Liver (tissue), 9 donors: ENCODE results near the gene HSPBAP1. TPM values are rescaled to one million over a fixed set of nuclear protein-coding genes. Genes with fewer than 3 reads are reported as not detected.

Experiments
- DNase-seq: peaks from one replicate; pipeline ENCODE4 v3.0.0-alpha.2; 2017; ENCODE audit warnings: low spot score
- H3K27ac ChIP-seq, 2 donors: one replicate each; pipeline ENCODE4 v1.7.0; 2013; ENCODE audit warnings: inconsistent platforms in 2 of 2, low read length in 2 of 2, control low read depth in 1 of 2, low read depth in 1 of 2, mild to moderate bottlenecking in 1 of 2
- H3K27me3 ChIP-seq, 4 donors: one replicate each; pipeline versions ENCODE4 v1.6.1 to v1.7.0; 2013; ENCODE audit warnings: low read length in 3 of 4, inconsistent platforms in 1 of 4, mild to moderate bottlenecking in 1 of 4, moderate library complexity in 1 of 4; ENCODE audit not compliant: control insufficient read depth in 4 of 4, insufficient read depth in 4 of 4
- H3K36me3 ChIP-seq, 4 donors: one replicate each; pipeline versions ENCODE4 v1.6.1 to v1.7.0; 2013; ENCODE audit warnings: low read length in 3 of 4, mild to moderate bottlenecking in 3 of 4, low read depth in 1 of 4, moderate library complexity in 1 of 4; ENCODE audit not compliant: control insufficient read depth in 4 of 4, insufficient read depth in 3 of 4
- H3K4me1 ChIP-seq, 4 donors: one replicate each; pipeline versions ENCODE4 v1.6.1 to v1.7.0; 2013; ENCODE audit warnings: low read length in 3 of 4, mild to moderate bottlenecking in 3 of 4, moderate library complexity in 1 of 4; ENCODE audit not compliant: control insufficient read depth in 4 of 4, insufficient read depth in 4 of 4
- H3K4me3 ChIP-seq, 3 donors: one replicate each; pipeline versions ENCODE4 v1.6.1 to v1.7.0; 2013; ENCODE audit warnings: low read length in 3 of 3, control low read depth in 1 of 3, low read depth in 1 of 3, mild to moderate bottlenecking in 1 of 3
- H3K9ac ChIP-seq, 2 donors: one replicate each; pipeline ENCODE4 v1.7.0; 2013; ENCODE audit warnings: low read length in 2 of 2, mild to moderate bottlenecking in 2 of 2, moderate library complexity in 2 of 2, control low read depth in 1 of 2, low read depth in 1 of 2
- H3K9me3 ChIP-seq, 4 donors: one replicate each; pipeline versions ENCODE4 v1.6.1 to v1.7.0; 2013; ENCODE audit warnings: low read length in 3 of 4; ENCODE audit not compliant: control insufficient read depth in 4 of 4
- EGR1 ChIP-seq, 2 donors: IDR thresholded peaks; 2 replicates each; pipeline ENCODE4 v1.6.1; 2016 to 2018; ENCODE audit warnings: antibody characterized with exemption in 2 of 2, low read depth in 2 of 2
- FOXA1 ChIP-seq: IDR thresholded peaks from 2 replicates; pipeline ENCODE4 v1.6.1; 2016; ENCODE audit warnings: antibody characterized with exemption
- FOXA2 ChIP-seq: IDR thresholded peaks from 2 replicates; pipeline ENCODE4 v1.6.1; 2016; ENCODE audit warnings: antibody characterized with exemption
- GABPA ChIP-seq, 2 donors: IDR thresholded peaks in 1 of 2; conservative IDR thresholded peaks in 1 of 2; 2 replicates each; pipeline ENCODE4 v1.6.1; 2016; ENCODE audit warnings: antibody characterized with exemption in 2 of 2, mild to moderate bottlenecking in 1 of 2, moderate library complexity in 1 of 2
- HNF4A ChIP-seq, 2 donors: conservative IDR thresholded peaks; 2 replicates each; pipeline ENCODE4 v1.6.1; 2016; ENCODE audit warnings: antibody characterized with exemption in 2 of 2, mild to moderate bottlenecking in 2 of 2
- HNF4G ChIP-seq: IDR thresholded peaks from 2 replicates; pipeline ENCODE4 v1.6.1; 2016; ENCODE audit warnings: antibody characterized with exemption
- JUND ChIP-seq, 2 donors: IDR thresholded peaks; 2 replicates each; pipeline ENCODE4 v1.6.1; 2016; ENCODE audit warnings: antibody characterized with exemption in 2 of 2
- MAX ChIP-seq: IDR thresholded peaks from 2 replicates; pipeline ENCODE4 v1.6.1; 2016; ENCODE audit warnings: antibody characterized with exemption
- NR2F2 ChIP-seq: IDR thresholded peaks from 2 replicates; pipeline ENCODE4 v1.6.1; 2016; ENCODE audit warnings: antibody characterized with exemption
- RAD21 ChIP-seq, 2 donors: IDR thresholded peaks; 2 replicates each; pipeline ENCODE4 v1.6.1; 2016; ENCODE audit warnings: antibody characterized with exemption in 2 of 2, mild to moderate bottlenecking in 2 of 2
- RXRA ChIP-seq, 2 donors: IDR thresholded peaks; 2 replicates each; pipeline ENCODE4 v1.6.1; 2017 to 2018; ENCODE audit warnings: antibody characterized with exemption in 2 of 2, mild to moderate bottlenecking in 1 of 2
- SP1 ChIP-seq: IDR thresholded peaks from 2 replicates; pipeline ENCODE4 v1.6.1; 2018; ENCODE audit warnings: antibody characterized with exemption, mild to moderate bottlenecking
- TAF1 ChIP-seq: conservative IDR thresholded peaks from 2 replicates; pipeline ENCODE4 v1.6.1; 2016; ENCODE audit warnings: antibody characterized with exemption, mild to moderate bottlenecking
- YY1 ChIP-seq: IDR thresholded peaks from 2 replicates; pipeline ENCODE4 v1.6.1; 2016; ENCODE audit warnings: antibody characterized with exemption, mild to moderate bottlenecking
- ZBTB33 ChIP-seq: IDR thresholded peaks from 2 replicates; pipeline ENCODE4 v1.6.1; 2016; ENCODE audit warnings: antibody characterized with exemption
- WGBS: extraction: QIAGEN DNeasy Blood & Tissue Kit; methylation state at CpG from one replicate; pipeline ENCODE4 v1.1.7; 2013; 5-methylcytosine and 5-hydroxymethylcytosine counted together
- polyA plus RNA-seq, 2 donors: library from polyadenylated mRNA; stranded (reverse) in 1 of 2; unstranded in 1 of 2; fragments of 200-250 nt in 1 of 2; fragments of >200 nt in 1 of 2; fragmentation: Nextera tagmentation in 1 of 2; extraction: Ambion mirVana in 1 of 2; gene quantifications; one replicate each; pipeline versions ENCODE4 v1.2.1 to v1.2.3, GENCODE V29; 2013 to 2015
- total RNA-seq, 2 donors: library from RNA; depleted of rRNA; stranded (reverse); fragments of >200 nt; gene quantifications; one replicate each; pipeline ENCODE4 v1.2.3, GENCODE V29; 2014
- TF ChIP-seq, protein P1 (sequence below): IDR thresholded peaks from 2 replicates; pipeline ENCODE4 v1.6.1; 2016; ENCODE audit warnings: antibody characterized with exemption
- TF ChIP-seq, protein P2 (sequence below): fragments of 150-350 bp; IDR thresholded peaks from 2 replicates; pipeline ENCODE4 v1.5.1; 2017; ENCODE audit warnings: improper control_type of control experiment, low read depth, low read length; ENCODE audit not compliant: missing input control
- TF ChIP-seq, protein P3 (sequence below): IDR thresholded peaks from 2 replicates; pipeline ENCODE4 v1.6.1; 2016; ENCODE audit warnings: antibody characterized with exemption, mild to moderate bottlenecking
- donor health status: healthy.
- donor health status: healthy.
- donor health status: healthy.
- donor health status: healthy.
- donor health status: healthy.

Gene HSPBAP1
- total and polyA plus RNA-seq, 4 donors, result 2.2 to 5.3 (median 3.9) TPM

GRCh38 chr3:122758877-122759560 lies 34.6 kb downstream of the HSPBAP1 start:
- Histone ChIP-seq H3K9ac (no peak overlapping the region), H3K4me3 (no peak overlapping the region), H3K27me3 (no peaks in the 10 kb centered on the region), H3K4me1 (peaks cover 0 to 6% (median 2%) of the 10 kb centered on the region in 4 donors), H3K9me3 (no peaks in the 10 kb centered on the region), H3K27ac (peak overlapping the region in 1 of 2 donors; percentile 23), H3K36me3 (peaks cover 0 to 2% (median 0%) of the 10 kb centered on the region in 4 donors)
- 80% methylated on average over 3 of the region's 3 CpGs for WGBS
- no peak for TF ChIP-seq TAF1
- TF ChIP-seq EGR1 (IDR thresholded peaks at IDR 0.05; ENCODE audit: low read depth in 2 of 2), result no peak
- no peak for TF ChIP-seq YY1
- no peak for TF ChIP-seq HNF4G
- no peak for TF ChIP-seq GABPA (IDR thresholded peaks at IDR 0.05 in 1 of 2, conservative IDR thresholded peaks at IDR 0.05 in 1 of 2)
- no peak for TF ChIP-seq HNF4A (conservative IDR thresholded peaks at IDR 0.05)
- TF ChIP-seq, protein P1, sequence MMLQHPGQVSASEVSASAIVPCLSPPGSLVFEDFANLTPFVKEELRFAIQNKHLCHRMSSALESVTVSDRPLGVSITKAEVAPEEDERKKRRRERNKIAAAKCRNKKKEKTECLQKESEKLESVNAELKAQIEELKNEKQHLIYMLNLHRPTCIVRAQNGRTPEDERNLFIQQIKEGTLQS, result no peak
- TF ChIP-seq ZBTB33, result no peak
- no peak for TF ChIP-seq RXRA (IDR thresholded peaks at IDR 0.05)
- no peak for TF ChIP-seq RAD21 (IDR thresholded peaks at IDR 0.05)
- no peak for TF ChIP-seq SP1
- no peak for TF ChIP-seq FOXA1
- no peak for TF ChIP-seq FOXA2
- TF ChIP-seq JUND (IDR thresholded peaks at IDR 0.05), result no peak
- no peak for TF ChIP-seq MAX
- TF ChIP-seq, protein P2, sequence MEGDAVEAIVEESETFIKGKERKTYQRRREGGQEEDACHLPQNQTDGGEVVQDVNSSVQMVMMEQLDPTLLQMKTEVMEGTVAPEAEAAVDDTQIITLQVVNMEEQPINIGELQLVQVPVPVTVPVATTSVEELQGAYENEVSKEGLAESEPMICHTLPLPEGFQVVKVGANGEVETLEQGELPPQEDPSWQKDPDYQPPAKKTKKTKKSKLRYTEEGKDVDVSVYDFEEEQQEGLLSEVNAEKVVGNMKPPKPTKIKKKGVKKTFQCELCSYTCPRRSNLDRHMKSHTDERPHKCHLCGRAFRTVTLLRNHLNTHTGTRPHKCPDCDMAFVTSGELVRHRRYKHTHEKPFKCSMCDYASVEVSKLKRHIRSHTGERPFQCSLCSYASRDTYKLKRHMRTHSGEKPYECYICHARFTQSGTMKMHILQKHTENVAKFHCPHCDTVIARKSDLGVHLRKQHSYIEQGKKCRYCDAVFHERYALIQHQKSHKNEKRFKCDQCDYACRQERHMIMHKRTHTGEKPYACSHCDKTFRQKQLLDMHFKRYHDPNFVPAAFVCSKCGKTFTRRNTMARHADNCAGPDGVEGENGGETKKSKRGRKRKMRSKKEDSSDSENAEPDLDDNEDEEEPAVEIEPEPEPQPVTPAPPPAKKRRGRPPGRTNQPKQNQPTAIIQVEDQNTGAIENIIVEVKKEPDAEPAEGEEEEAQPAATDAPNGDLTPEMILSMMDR, result no peak
- TF ChIP-seq NR2F2, result no peak
- TF ChIP-seq, protein P3, sequence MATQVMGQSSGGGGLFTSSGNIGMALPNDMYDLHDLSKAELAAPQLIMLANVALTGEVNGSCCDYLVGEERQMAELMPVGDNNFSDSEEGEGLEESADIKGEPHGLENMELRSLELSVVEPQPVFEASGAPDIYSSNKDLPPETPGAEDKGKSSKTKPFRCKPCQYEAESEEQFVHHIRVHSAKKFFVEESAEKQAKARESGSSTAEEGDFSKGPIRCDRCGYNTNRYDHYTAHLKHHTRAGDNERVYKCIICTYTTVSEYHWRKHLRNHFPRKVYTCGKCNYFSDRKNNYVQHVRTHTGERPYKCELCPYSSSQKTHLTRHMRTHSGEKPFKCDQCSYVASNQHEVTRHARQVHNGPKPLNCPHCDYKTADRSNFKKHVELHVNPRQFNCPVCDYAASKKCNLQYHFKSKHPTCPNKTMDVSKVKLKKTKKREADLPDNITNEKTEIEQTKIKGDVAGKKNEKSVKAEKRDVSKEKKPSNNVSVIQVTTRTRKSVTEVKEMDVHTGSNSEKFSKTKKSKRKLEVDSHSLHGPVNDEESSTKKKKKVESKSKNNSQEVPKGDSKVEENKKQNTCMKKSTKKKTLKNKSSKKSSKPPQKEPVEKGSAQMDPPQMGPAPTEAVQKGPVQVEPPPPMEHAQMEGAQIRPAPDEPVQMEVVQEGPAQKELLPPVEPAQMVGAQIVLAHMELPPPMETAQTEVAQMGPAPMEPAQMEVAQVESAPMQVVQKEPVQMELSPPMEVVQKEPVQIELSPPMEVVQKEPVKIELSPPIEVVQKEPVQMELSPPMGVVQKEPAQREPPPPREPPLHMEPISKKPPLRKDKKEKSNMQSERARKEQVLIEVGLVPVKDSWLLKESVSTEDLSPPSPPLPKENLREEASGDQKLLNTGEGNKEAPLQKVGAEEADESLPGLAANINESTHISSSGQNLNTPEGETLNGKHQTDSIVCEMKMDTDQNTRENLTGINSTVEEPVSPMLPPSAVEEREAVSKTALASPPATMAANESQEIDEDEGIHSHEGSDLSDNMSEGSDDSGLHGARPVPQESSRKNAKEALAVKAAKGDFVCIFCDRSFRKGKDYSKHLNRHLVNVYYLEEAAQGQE, result no peak
- DNase-seq, result no peak
